GM18502 (cell line): ENCODE data around the gene PRXL2C.
"Not testable (repeated sequence)": the region's sequence is repeated elsewhere in the genome, so short reads cannot be mapped to it uniquely, and the experiment has no call there.

Source experiments
- ATAC-seq: cut with Tn5 transposase; IDR thresholded peaks from one replicate; pipeline ENCODE4 v1.9.1; 2021; ENCODE audit warnings: mild to moderate bottlenecking; ENCODE audit not compliant: unreplicated experiment, poor library complexity

PRXL2C gene

DNA sequence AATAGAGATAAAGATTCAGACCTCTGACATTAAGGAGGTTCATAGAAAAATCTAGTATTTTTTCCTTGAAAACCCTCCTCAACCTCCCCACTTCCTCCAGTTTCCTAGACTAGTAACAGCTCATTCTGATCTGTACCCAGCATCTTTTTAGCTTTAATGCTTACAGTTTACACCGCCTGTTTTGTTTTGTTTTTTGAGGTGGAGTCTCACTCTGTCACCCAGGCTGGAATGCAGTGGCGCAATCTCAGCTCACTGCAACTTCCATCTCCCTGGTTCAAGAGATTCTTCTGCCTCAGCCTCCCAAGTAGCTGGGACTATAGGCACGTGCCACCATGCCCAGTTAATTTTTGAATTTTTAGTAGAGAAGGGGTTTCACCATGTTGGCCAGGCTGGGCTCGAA, 40.5 kb downstream of the PRXL2C start:
- not testable (repeated sequence) for ATAC-seq

DNA sequence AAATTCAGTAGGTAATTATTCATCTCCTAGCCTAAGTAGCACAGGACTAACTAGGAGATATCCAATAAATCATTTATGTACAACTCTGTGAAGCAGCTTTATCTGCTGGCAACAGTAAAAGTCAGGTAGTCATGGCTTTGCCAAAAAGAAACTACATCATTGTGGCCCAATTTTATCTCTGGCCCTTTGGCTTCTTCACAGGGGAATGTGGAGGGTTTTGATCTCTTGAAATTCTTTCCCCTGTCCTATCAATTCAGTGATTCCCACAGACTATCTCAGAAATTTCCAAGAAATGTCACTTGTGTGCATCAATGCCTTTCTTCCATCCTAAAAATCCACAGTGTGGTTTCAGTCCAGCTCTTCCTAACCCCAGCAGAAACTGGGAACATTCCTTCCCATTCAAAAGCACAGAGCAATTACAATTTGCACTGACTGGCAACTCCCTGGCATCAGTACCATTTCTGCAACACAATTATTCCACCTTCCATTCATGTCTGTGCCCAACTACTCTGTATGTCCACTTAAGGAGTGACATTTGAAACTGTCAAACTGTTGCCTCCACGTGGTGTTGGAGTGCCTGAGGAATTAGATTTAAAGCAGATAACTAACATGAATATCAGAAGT, 42.0 kb downstream of the PRXL2C start:
- no peak for ATAC-seq

DNA sequence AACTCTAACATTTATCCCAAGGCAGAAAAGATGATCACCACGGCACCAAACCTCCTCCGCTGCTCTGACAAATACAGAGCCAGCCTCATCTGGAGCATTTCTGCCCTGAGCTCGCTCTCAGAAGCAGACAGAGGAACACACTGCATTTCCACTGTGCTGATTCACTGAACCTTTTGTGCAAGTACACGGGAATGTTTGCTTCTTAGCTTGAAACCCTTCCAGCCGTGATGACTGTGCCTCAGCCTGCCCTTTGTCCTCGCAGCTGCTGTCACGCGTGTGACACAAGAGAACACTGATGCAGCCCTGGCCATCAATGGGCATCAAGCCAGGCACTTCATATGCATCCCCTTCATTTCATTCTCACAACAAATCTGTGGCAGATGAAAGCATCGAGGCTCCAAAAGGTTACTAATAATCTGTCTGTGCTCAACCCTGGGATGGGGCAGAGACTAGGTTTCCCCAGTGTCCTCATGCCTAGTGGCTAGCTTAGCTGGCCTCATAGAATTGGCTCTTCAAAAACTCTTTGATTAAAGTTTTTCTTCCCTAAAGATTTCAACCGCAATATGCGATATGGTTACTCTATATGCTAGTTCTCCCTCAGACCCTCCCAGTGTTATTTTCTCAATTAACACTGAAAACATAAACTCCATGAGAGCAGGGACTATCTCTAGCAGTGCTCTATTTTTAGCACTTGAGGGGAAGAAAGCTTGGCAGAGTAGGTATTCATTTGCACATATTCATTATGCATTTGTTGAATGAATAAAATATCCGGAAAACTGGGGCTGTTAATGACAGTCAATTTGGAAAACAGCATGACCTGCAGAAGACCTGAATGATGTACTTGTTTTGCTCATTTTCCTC, 42.8 kb downstream of the PRXL2C start:
- no peak for ATAC-seq

DNA sequence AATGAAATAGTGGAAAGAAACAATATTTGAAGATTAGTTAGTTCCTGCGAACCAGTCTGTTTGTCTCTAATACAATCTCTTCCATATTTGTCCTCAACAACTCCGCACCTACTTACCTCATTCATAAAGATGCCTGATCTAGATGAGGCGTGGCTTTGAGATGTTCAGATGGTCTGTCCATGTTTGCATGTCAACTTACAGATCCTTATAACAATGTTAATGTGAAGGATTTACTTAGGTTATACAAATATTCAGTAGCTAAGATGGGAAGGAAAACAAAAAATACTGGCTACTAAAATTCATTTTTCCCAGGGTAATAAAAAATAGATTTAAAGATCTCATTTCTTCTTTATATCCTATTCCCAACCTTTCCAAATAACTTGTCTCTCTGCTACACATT, 43.8 kb downstream of the PRXL2C start:
- no peak for ATAC-seq

DNA sequence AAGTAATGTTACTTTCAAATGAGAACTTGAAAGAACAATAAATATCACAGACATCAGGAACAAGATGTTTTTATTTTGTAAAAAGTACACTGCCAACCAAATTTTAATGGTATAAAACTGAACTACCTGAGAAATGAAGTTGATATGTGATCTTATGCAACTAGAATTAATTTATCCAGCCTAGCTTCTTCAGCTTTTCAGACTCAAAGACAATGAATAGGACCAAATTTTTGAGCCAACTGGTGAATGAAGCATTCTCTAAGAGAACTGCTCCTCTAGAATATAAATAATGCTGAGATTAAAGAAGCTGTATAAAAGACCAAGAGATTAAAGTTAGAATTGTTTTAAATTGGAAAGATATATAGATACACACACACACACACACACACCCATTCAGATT, 45.4 kb downstream of the PRXL2C start:
- no peak for ATAC-seq

DNA sequence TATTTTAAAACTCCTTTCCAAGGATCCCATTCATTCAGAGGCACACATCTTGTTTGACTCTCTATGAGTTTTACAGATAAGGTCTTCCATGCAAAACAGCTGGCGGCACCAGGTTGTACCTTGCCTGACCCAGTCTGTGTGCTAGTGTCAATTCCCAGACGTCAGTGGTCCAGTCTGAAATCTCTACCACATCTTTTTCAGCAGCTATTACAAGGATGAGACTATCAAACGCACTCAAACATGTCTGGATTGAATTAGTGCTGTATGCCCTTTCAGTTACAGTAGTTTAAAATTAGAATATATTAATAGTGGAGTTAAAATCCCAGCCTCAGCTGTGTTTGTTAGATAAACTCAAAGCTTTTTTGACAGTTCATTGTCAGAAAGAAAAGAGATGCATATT, 47.1 kb downstream of the PRXL2C start:
- no peak for ATAC-seq

DNA sequence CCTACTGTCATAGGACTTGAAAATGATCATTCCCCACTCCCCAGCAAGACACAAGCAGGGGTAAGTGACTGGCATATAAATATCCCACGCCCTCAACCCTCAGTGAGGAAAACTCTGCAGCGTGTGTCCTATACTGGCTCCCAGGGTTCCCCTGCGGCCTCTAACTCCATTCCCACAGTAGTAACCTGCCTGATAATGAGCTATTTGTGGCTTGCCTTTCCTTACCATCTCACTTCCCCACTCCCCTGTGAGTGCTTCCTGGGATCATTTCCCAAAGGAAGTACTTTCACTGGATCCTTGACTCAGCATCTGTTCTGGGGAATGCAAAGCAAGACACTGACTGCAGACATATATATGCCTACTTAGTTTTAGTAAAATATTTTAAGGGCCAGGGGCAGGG, 49.8 kb downstream of the PRXL2C start:
- no peak for ATAC-seq

DNA sequence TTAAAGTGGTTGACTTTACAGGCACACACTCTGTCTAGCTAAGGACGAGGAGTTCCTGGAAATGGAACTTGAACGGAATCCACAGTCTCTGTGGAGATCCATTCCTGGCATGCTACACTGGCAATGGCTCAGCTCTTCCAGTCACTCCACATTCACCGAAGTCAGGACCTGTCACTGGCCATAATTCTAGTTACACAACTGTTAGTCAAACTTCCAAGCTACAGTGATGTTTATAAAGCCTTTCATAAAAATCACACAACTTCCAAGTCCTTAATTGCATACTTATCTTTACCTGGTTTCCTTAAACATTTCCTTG, 51.2 kb downstream of the PRXL2C start:
- no peak for ATAC-seq

DNA sequence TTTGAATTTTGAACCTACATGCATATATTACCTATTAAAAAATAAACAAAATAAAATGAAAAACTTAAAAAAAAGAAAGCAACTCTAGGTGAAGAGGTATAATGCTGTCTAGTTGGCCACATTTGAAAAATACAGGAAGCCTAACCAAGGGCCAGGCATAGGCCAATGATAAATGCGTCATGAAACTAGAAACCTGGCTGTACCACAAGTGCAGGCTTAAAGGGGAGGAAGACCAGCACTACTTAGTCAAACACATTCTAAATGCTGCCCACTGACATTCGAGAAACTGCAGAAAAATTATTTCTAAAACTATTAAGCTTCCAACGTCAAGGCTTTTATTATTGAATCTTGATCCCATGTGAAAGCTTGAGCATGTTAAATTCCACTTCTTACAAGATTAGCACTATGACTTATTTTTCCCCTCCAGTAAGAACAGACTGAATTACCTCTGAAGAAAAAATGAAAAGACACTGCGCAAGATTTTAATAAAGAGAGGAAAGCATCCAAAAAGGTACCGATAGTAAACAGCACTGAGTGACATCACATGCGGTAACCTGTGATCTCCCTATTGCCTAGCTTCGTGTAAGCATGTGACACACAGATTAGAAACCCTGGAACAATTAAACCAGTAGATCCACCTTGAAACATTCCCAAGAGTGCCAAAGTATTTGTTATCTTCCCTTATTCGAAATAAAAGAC, 51.7 kb downstream of the PRXL2C start:
- ATAC-seq = no peak

DNA sequence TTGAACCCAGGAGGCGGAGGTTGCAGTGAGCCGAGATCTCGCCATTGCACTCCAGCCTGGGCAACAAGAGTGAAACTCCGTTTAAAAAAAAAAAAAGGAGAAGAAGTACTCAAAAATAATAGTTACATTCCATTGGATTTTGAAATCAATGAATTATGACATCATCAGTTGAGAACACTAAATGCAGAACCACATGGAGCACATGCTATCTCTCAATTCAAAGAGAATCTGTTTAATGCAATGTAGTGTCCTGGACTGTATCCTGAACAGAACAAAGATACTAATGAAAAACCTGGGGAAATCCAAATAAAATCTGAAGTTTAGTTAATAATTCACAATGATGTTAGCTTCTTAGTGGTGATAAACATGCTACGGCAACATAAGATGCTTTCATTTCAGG, 55.8 kb downstream of the PRXL2C start:
- no peak for ATAC-seq

DNA sequence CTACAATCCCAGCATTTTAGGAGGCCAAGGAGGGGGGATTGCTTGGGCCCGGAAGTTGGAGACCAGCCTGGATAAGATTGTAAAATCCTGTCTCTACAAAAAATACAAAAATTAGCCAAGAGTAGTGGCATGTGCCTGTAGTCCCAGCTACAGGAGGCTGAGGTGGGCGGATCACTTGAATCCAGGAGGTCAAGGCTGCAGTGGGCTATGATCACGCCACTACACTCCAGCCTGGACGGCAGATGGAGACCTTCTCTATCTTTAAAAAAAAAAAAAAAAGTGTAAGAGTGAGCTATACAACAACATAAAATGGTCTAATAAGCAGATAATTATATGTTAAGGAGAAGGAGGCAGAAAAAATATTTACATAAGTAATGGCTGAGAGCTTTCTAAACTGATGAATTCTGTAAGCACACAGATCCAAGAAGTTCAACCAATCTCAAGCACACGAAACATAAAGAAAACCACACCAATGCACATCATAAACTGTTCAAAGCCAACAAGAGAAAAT, 58.5 kb downstream of the PRXL2C start:
- ATAC-seq = no peak
